HepG2 (cell line): Measurements from ENCODE around the gene NKX1-2. TPM values are rescaled to one million over a fixed set of nuclear protein-coding genes. Genes with fewer than 3 reads are reported as not detected.

Source experiments
- ATAC-seq: fragments of 200-7000 bp; cut with Tn5 transposase; 3 replicates; pipeline ENCODE4 v1.9.1; 2020; ENCODE audit warnings: mild to moderate bottlenecking, moderate library complexity
- BruUV-seq: library from RNA; stranded (reverse); fragments of 400-500 nt; replicated peaks from 2 replicates; lab custom pipeline; 2021; lab: Mats Ljungman, UMichigan
- CTCF ChIA-PET: fragments of 300-600 bp; formaldehyde crosslinking; extraction: SDS; loops from one replicate; lab custom pipeline; 2021; ENCODE audit warnings: low total read pairs, inconsistent platforms, low intra/inter-chr PET ratio; lab: Yijun Ruan, JAX
- POLR2A ChIA-PET: fragments of 350-600 bp; sonication (Branson Sonifier 250); formaldehyde crosslinking; loops from one replicate; lab custom pipeline; 2020; ENCODE audit warnings: antibody characterized with exemption, inconsistent platforms; lab: Yijun Ruan, JAX
- DNase-seq: peaks from one replicate; pipeline ENCODE4 v3.0.0-alpha.2; 2015; ENCODE audit warnings: low spot score
- FAIRE-seq: peaks from 3 replicates; lab custom pipeline; 2011; peaks lifted over from hg19 to GRCh38; lab: Jason Lieb, UNC
- H2AFZ ChIP-seq: one replicate; pipeline ENCODE4 v1.6.1; 2011; ENCODE audit warnings: low read length, inconsistent platforms
- H3K27ac ChIP-seq: fragments of 300-600 bp; 3 replicates; pipeline ENCODE4 v1.8.0; 2011; ENCODE audit warnings: mixed run types, mild to moderate bottlenecking, mixed read lengths, low read length, inconsistent platforms; ENCODE audit not compliant: insufficient read depth; ENCODE audit errors: extremely low read length
- H3K27me3 ChIP-seq, 2 experiments: fragments of 200-600 bp in 1 of 2; 2 replicates in 1 of 2; 3 replicates in 1 of 2; pipeline versions ENCODE4 v1.6.0 to v1.8.0; 2011; ENCODE audit warnings: low read length in 2 of 2, mild to moderate bottlenecking in 2 of 2, moderate library complexity in 2 of 2, inconsistent platforms in 1 of 2; ENCODE audit not compliant: insufficient read depth in 2 of 2, control insufficient read depth in 1 of 2
- H3K36me3 ChIP-seq, 2 experiments: fragments of 200-600 bp in 1 of 2; replicated peaks in 1 of 2; 2 replicates in 1 of 2; 3 replicates in 1 of 2; pipeline versions ENCODE4 v1.5.1 to v1.8.0; 2011; ENCODE audit warnings: low read length in 2 of 2, inconsistent platforms in 1 of 2; ENCODE audit not compliant: insufficient read depth in 2 of 2, control insufficient read depth in 1 of 2
- H3K4me1 ChIP-seq: 2 replicates; pipeline ENCODE4 v1.5.1; 2012; ENCODE audit warnings: low read length, inconsistent platforms; ENCODE audit not compliant: insufficient read depth
- H3K4me2 ChIP-seq: 2 replicates; pipeline ENCODE4 v1.6.0; 2011; ENCODE audit warnings: low read depth, low read length, inconsistent platforms
- H3K4me3 ChIP-seq, 3 experiments: fragments of 200-600 bp in 1 of 3; sonication (generic), shearing (Covaris generic) in 1 of 3; replicated peaks in 1 of 3; 2 replicates each; pipeline ENCODE4 v1.5.1; 2011 to 2016; ENCODE audit warnings: low read length in 3 of 3, inconsistent platforms in 2 of 3, low read depth in 2 of 3, mild to moderate bottlenecking in 2 of 3, control low read depth in 1 of 3, mixed read lengths in 1 of 3; ENCODE audit not compliant: insufficient read depth in 1 of 3
- H3K79me2 ChIP-seq: one replicate; pipeline ENCODE4 v1.6.1; 2011; ENCODE audit warnings: low read length, inconsistent platforms; ENCODE audit not compliant: insufficient read depth
- H3K9ac ChIP-seq: 2 replicates; pipeline ENCODE4 v1.6.0; 2011; ENCODE audit warnings: mild to moderate bottlenecking, low read depth, low read length, inconsistent platforms; ENCODE audit not compliant: insufficient read depth
- H3K9me3 ChIP-seq: 2 replicates; pipeline ENCODE4 v1.5.1; 2012; ENCODE audit warnings: mild to moderate bottlenecking, low read length
- H4K20me1 ChIP-seq: 2 replicates; pipeline ENCODE4 v1.6.0; 2011; ENCODE audit warnings: inconsistent platforms, mild to moderate bottlenecking, low read length, moderate library complexity; ENCODE audit not compliant: insufficient read depth
- HNRNPUL1 ChIP-seq: fragments of 200-400 bp; formaldehyde crosslinking; IDR thresholded peaks from 2 replicates; pipeline ENCODE4 v1.6.1; 2017; ENCODE audit warnings: low read depth, mild to moderate bottlenecking, low read length, moderate library complexity
- MAFK ChIP-seq, 2 experiments: IDR thresholded peaks in 1 of 2; conservative IDR thresholded peaks in 1 of 2; 2 replicates each; pipeline ENCODE4 v1.6.1; 2011; ENCODE audit warnings: improper control_type of control experiment in 2 of 2, low read length in 2 of 2
- SETDB1 ChIP-seq: sonication (generic); formaldehyde crosslinking; IDR thresholded peaks from 2 replicates; pipeline ENCODE4 v1.5.1; 2020; ENCODE audit warnings: missing genetic modification reagents, mild to moderate bottlenecking, borderline replicate concordance
- SKI ChIP-seq: fragments of 450-650 bp; IDR thresholded peaks from one replicate; pipeline ENCODE4 v1.6.1; 2018; ENCODE audit warnings: mild to moderate bottlenecking; ENCODE audit not compliant: partially characterized antibody
- SOX13 ChIP-seq, 3 experiments: fragments of 450-650 bp in 1 of 3; sonication (generic) in 1 of 3; formaldehyde crosslinking in 1 of 3; IDR thresholded peaks in 2 of 3; conservative IDR thresholded peaks in 1 of 3; 2 replicates each; pipeline versions ENCODE4 v1.5.0 to v1.6.1; 2016 to 2020; ENCODE audit warnings: antibody characterized with exemption in 1 of 3, mild to moderate bottlenecking in 1 of 3, missing compliant biosample characterization in 1 of 3, missing genetic modification reagents in 1 of 3, moderate library complexity in 1 of 3
- TCF7 ChIP-seq: sonication (generic); IDR thresholded peaks from 2 replicates; pipeline ENCODE4 v1.6.1; 2016; ENCODE audit warnings: antibody characterized with exemption, low read depth
- ZBTB46 ChIP-seq: sonication (generic); formaldehyde crosslinking; IDR thresholded peaks from 2 replicates; pipeline ENCODE4 v1.4.0; 2020; ENCODE audit warnings: mild to moderate bottlenecking, missing genetic modification reagents, borderline replicate concordance
- ZNF468 ChIP-seq: sonication (generic); formaldehyde crosslinking; IDR thresholded peaks from 2 replicates; pipeline ENCODE4 v1.8.0; 2022; ENCODE audit warnings: mild to moderate bottlenecking, moderate library complexity, missing genetic modification reagents
- ZNF562 ChIP-seq: sonication (generic); formaldehyde crosslinking; IDR thresholded peaks from 2 replicates; pipeline ENCODE4 v1.8.0; 2022; ENCODE audit warnings: missing genetic modification reagents, borderline replicate concordance
- ZNF598 ChIP-seq: sonication (generic); formaldehyde crosslinking; IDR thresholded peaks from 2 replicates; pipeline ENCODE4 v1.5.1; 2020; ENCODE audit warnings: mild to moderate bottlenecking, missing genetic modification reagents, borderline replicate concordance
- ZNF687 ChIP-seq: sonication (generic); formaldehyde crosslinking; IDR thresholded peaks from 2 replicates; pipeline ENCODE4 v1.5.1; 2020; ENCODE audit warnings: mild to moderate bottlenecking, missing genetic modification reagents, moderate library complexity
- ZNF770 ChIP-seq: sonication (generic); formaldehyde crosslinking; IDR thresholded peaks from 2 replicates; pipeline ENCODE4 v1.5.0; 2020; ENCODE audit warnings: mild to moderate bottlenecking, missing genetic modification reagents
- WGBS: methylation state at CpG from one replicate; pipeline ENCODE4 v1.1.6; 2017; ENCODE audit warnings: low lambda C conversion rate; 5-methylcytosine and 5-hydroxymethylcytosine counted together
- in situ Hi-C: cut with HindIII; loops from 2 replicates; pipeline ENCODE4 v1.10.0; 2017; ENCODE audit warnings: low pct_unique_long_range_greater_than_20kb; ENCODE audit not compliant: extremely low pct_ligation_motif_present
- intact Hi-C: fragments of 100-400 bp; cut with micrococcal nuclease; formaldehyde crosslinking; loops from one replicate; pipeline ENCODE4 v1.10.0; 2022; ENCODE audit not compliant: unreplicated experiment
- polyA plus RNA-seq, 8 experiments: library from polyadenylated mRNA; depleted of rRNA in 3 of 8; stranded (reverse) in 7 of 8; unstranded in 1 of 8; fragments of >200 nt; fragmentation: Illumina TruSeq in 4 of 8; extraction: Trizol in 4 of 8; gene quantifications; 2 replicates each; pipeline versions ENCODE4 v1.2.1 to v1.2.3, GENCODE V29; 2011 to 2016; ENCODE audit warnings: low read depth in 4 of 8, missing spikeins in 1 of 8, mixed read lengths in 1 of 8; ENCODE audit not compliant: insufficient read depth in 1 of 8
- total RNA-seq, 5 experiments: library from RNA; depleted of rRNA; stranded (reverse); fragments of >200 nt; fragmentation: Illumina TruSeq; extraction: Trizol; gene quantifications; 2 replicates each; pipeline ENCODE4 v1.2.3, GENCODE V29; 2016; ENCODE audit warnings: low read depth in 1 of 5

The NKX1-2 gene
- total and polyA plus RNA-seq, 2 of the 13 experiments (the other 11 are each of a cell fraction or from before 2014, with no cell fraction given): not detected

- TF ChIP-seq ZNF687 (CRISPR knock-in tag) (no peak), SETDB1 (no peak), ZNF562 (CRISPR knock-in tag) (no peak), ZNF468 (CRISPR knock-in tag) (no peak), ZNF770 (no peak)
- TF ChIP-seq, all 625 proteins: peak for 0
Observed at GRCh38 chr10:124458889-124459288, 9.1 kb upstream of the NKX1-2 start (continued).

- in situ Hi-C loops (no loop called here), intact Hi-C loops (no loop called here)
- no peak overlapping the region for H3K4me2 ChIP-seq
- no TSS peak for BruUV-seq
- H3K9ac ChIP-seq: no peak overlapping the region
- CTCF ChIA-PET: no interaction called here
- no peaks in the 10 kb centered on the region for H3K79me2 ChIP-seq
- no peak for DNase-seq
- H3K27me3 ChIP-seq: peaks cover 0 to 10% of the 10 kb centered on the region in 2 experiments; a peak in 2 of 5 replicates
- 86% methylated on average over 4 of the region's 4 CpGs for WGBS
- peaks cover 18% of the 10 kb centered on the region for H3K4me1 ChIP-seq
- FAIRE-seq: no peak
- no peak for ATAC-seq
- H2AFZ ChIP-seq: no peak overlapping the region
- no peaks in the 10 kb centered on the region for H3K36me3 ChIP-seq
- H3K4me3 ChIP-seq: no peak overlapping the region
- H4K20me1 ChIP-seq: no peaks in the 10 kb centered on the region
- H3K27ac ChIP-seq: no peak overlapping the region
- H3K9me3 ChIP-seq: no peaks in the 10 kb centered on the region
- POLR2A ChIA-PET: interaction anchor here (1.2 to 1.3 kb wide), 2 partner anchors 9 to 39 kb away, joined by 3 to 4 read pairs; no protein-coding TSS in a partner anchor
- no peak for TF ChIP-seq SOX13 (IDR thresholded peaks at IDR 0.05)
- no peak for TF ChIP-seq SOX13 (CRISPR knock-in tag; conservative IDR thresholded peaks at IDR 0.05 in 1 of 2, IDR thresholded peaks at IDR 0.05 in 1 of 2)
- no peak for TF ChIP-seq HNRNPUL1
- TF ChIP-seq MAFK (conservative IDR thresholded peaks at IDR 0.05 in 1 of 2, IDR thresholded peaks at IDR 0.05 in 1 of 2; ENCODE audit: low read length in 2 of 2): no peak
- no peak for TF ChIP-seq TCF7
- TF ChIP-seq SKI: no peak
- TF ChIP-seq ZNF598 (CRISPR knock-in tag): no peak
- TF ChIP-seq ZBTB46 (CRISPR knock-in tag): no peak
Observed at GRCh38 chr10:124458473-124458872, 8.6 kb upstream of the NKX1-2 start.
